Epidermal melanocyte (primary cell): ENCODE data around the gene PIP5K1C.

Experiments
- DNase-seq: peaks from one replicate; pipeline ENCODE4 v3.0.0; 2011; ENCODE audit warnings: low spot score; ENCODE audit not compliant: insufficient read length

PIP5K1C gene

GRCh38 chr19:3694361-3695123, 5.7 kb downstream of the PIP5K1C start:
- DNase-seq, result no peak

GRCh38 chr19:3693025-3693925, 7.0 kb downstream of the PIP5K1C start:
- no peak for DNase-seq

GRCh38 chr19:3692141-3693024, 7.9 kb downstream of the PIP5K1C start:
- no peak for DNase-seq

- no peak for DNase-seq
These were observed 8.5 kb downstream of the PIP5K1C start for GRCh38 chr19:3691726-3692125.

GRCh38 chr19:3691372-3691716, 8.9 kb downstream of the PIP5K1C start:
- no peak for DNase-seq

- no peak for DNase-seq
These were observed 9.5 kb downstream of the PIP5K1C start for GRCh38 chr19:3690551-3691371.

- no peak for DNase-seq
These were observed 12.2 kb downstream of the PIP5K1C start for GRCh38 chr19:3687774-3688706.

GRCh38 chr19:3687393-3687773, 12.9 kb downstream of the PIP5K1C start:
- no peak for DNase-seq

- no peak for DNase-seq
These were observed 15.4 kb downstream of the PIP5K1C start for GRCh38 chr19:3684817-3685410.

- no peak for DNase-seq
These were observed 16.0 kb downstream of the PIP5K1C start for GRCh38 chr19:3684054-3684816.

- no peak for DNase-seq
These were observed 16.7 kb downstream of the PIP5K1C start for GRCh38 chr19:3683405-3684053.

GRCh38 chr19:3682741-3683404, 17.4 kb downstream of the PIP5K1C start:
- DNase-seq, result no peak

GRCh38 chr19:3682286-3682685, 18.0 kb downstream of the PIP5K1C start:
- DNase-seq, result no peak

GRCh38 chr19:3680939-3681338, 19.3 kb downstream of the PIP5K1C start:
- no peak for DNase-seq

GRCh38 chr19:3679581-3679980, 20.7 kb downstream of the PIP5K1C start:
- DNase-seq, result no peak

- DNase-seq, result no peak
These were observed 21.1 kb downstream of the PIP5K1C start for GRCh38 chr19:3679138-3679537.

GRCh38 chr19:3678188-3678587, 22.1 kb downstream of the PIP5K1C start:
- no peak for DNase-seq
